Fibroblast of lung (primary cell): ENCODE measurements around the gene CSF1R.

Experiments used
- EZH2 ChIP-seq: IDR thresholded peaks from 2 replicates; pipeline ENCODE4 v1.5.1; 2012; ENCODE audit warnings: low read length, control low read depth, mild to moderate bottlenecking; ENCODE audit errors: missing control alignments
- TF ChIP-seq, protein P1 (sequence below), 2 donors: IDR thresholded peaks in 1 of 2; conservative IDR thresholded peaks in 1 of 2; 1 replicate in 1 of 2; 2 replicates in 1 of 2; pipeline ENCODE4 v1.5.1; 2011 to 2012; ENCODE audit warnings: low read length in 2 of 2, control low read depth in 1 of 2, inconsistent platforms in 1 of 2, low read depth in 1 of 2, mild to moderate bottlenecking in 1 of 2

DNA sequence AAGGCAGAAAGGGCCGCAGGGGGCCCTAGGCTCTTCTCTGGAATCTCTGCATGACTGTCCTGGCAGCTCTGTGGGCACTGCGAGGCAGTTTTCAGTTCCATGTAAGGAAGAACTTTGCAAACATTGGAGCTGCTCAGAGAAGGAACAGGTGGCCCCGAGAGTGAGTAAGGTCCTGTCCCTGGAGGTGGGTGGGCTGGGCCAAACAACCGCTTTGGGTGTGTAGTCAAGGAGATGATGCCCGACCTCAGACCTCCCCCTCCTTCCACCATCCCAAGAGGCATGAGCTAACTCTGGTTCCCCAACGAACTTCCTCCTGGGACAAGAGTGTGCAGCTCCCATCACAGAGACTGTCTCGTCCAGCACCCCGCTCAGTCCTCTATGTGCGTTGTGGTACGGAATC is 20.5 kb downstream of the CSF1R start:
- TF ChIP-seq, protein P1, sequence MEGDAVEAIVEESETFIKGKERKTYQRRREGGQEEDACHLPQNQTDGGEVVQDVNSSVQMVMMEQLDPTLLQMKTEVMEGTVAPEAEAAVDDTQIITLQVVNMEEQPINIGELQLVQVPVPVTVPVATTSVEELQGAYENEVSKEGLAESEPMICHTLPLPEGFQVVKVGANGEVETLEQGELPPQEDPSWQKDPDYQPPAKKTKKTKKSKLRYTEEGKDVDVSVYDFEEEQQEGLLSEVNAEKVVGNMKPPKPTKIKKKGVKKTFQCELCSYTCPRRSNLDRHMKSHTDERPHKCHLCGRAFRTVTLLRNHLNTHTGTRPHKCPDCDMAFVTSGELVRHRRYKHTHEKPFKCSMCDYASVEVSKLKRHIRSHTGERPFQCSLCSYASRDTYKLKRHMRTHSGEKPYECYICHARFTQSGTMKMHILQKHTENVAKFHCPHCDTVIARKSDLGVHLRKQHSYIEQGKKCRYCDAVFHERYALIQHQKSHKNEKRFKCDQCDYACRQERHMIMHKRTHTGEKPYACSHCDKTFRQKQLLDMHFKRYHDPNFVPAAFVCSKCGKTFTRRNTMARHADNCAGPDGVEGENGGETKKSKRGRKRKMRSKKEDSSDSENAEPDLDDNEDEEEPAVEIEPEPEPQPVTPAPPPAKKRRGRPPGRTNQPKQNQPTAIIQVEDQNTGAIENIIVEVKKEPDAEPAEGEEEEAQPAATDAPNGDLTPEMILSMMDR (conservative IDR thresholded peaks at IDR 0.05 in 1 of 2, IDR thresholded peaks at IDR 0.05 in 1 of 2; ENCODE audit: low read depth in 1 of 2, low read length in 2 of 2): no peak
- no peak for TF ChIP-seq EZH2
